DND-41 (cell line): ENCODE results near the gene PML.
"Not testable (repeated sequence)": the region's sequence is repeated elsewhere in the genome, so short reads cannot be mapped to it uniquely, and the experiment has no call there.

Experiments used
- ATAC-seq: fragments of 200-7000 bp; cut with Tn5 transposase; 3 replicates; pipeline ENCODE4 v1.9.1; 2021; ENCODE audit warnings: low read depth; ENCODE audit not compliant: insufficient read depth
- DNase-seq: peaks from one replicate; pipeline ENCODE4 v3.0.0-alpha.2; 2020
- H2AFZ ChIP-seq: 2 replicates; pipeline ENCODE4 v1.6.0; 2012; ENCODE audit warnings: low read depth, low read length
- H3K27ac ChIP-seq: 2 replicates; pipeline ENCODE4 v1.5.1; 2012; ENCODE audit warnings: low read length, inconsistent platforms
- H3K27me3 ChIP-seq: fragments of 200-600 bp; sonication (generic); 2 replicates; pipeline ENCODE4 v1.6.0; 2012; ENCODE audit warnings: low read length, mild to moderate bottlenecking, inconsistent platforms; ENCODE audit not compliant: insufficient read depth, poor library complexity
- H3K36me3 ChIP-seq: 2 replicates; pipeline ENCODE4 v1.5.1; 2012; ENCODE audit warnings: low read length, inconsistent platforms; ENCODE audit not compliant: insufficient read depth
- H3K4me1 ChIP-seq: 2 replicates; pipeline ENCODE4 v1.5.1; 2012; ENCODE audit warnings: mild to moderate bottlenecking, low read length; ENCODE audit not compliant: insufficient read depth
- H3K4me2 ChIP-seq: 2 replicates; pipeline ENCODE4 v1.6.0; 2012; ENCODE audit warnings: mild to moderate bottlenecking, moderate library complexity, low read length, inconsistent platforms; ENCODE audit not compliant: insufficient read depth
- H3K4me3 ChIP-seq, 2 experiments: fragments of 200-600 bp in 1 of 2; shearing (Covaris generic) in 1 of 2; 2 replicates each; pipeline ENCODE4 v1.5.1; 2012 to 2016; ENCODE audit warnings: inconsistent platforms in 2 of 2, low read length in 2 of 2, mild to moderate bottlenecking in 2 of 2, low read depth in 1 of 2, moderate library complexity in 1 of 2
- H3K79me2 ChIP-seq: 2 replicates; pipeline ENCODE4 v1.6.0; 2012; ENCODE audit warnings: low read length, inconsistent platforms; ENCODE audit not compliant: insufficient read depth
- H3K9ac ChIP-seq: 2 replicates; pipeline ENCODE4 v1.6.0; 2012; ENCODE audit warnings: low read depth, mild to moderate bottlenecking, inconsistent platforms, low read length, moderate library complexity
- H3K9me3 ChIP-seq: 2 replicates; pipeline ENCODE4 v1.5.1; 2012; ENCODE audit warnings: low read length, moderate library complexity, mild to moderate bottlenecking, inconsistent platforms; ENCODE audit not compliant: insufficient read depth, severe bottlenecking
- H4K20me1 ChIP-seq: 2 replicates; pipeline ENCODE4 v1.6.0; 2012; ENCODE audit warnings: low read length; ENCODE audit not compliant: insufficient read depth
- CTCF ChIP-seq: IDR thresholded peaks from 2 replicates; pipeline ENCODE4 v1.5.1; 2012; ENCODE audit warnings: borderline replicate concordance, low read length, moderate library complexity, mild to moderate bottlenecking; ENCODE audit not compliant: poor library complexity, severe bottlenecking; ENCODE audit errors: extremely low read depth
- EZH2 ChIP-seq: IDR thresholded peaks from 3 replicates; pipeline ENCODE4 v1.6.1; 2012; ENCODE audit warnings: borderline replicate concordance, low read depth, mild to moderate bottlenecking, moderate library complexity, low read length, inconsistent platforms; ENCODE audit not compliant: severe bottlenecking

PML gene

DNA sequence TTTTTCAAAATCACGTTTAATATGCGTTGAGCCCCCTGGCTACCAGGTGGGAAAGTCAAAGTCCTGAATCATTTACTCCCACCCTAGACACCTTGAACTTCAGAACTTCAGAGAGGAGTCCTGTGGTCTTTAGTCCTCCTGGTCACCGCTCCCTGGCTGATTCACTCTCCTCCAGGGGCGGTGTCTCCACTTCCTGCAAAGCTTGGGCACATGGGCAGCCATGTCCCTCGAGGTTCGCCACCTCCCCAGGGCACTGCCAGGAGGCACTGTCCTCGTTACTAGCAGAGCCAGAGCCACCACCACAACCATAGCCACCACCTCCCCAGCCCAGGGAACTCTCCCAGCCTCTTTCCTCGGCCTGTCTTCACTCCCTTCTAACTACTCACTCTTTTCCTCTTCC is 37.2 kb upstream of the PML start:
- Histone ChIP-seq H3K4me2 (no peak overlapping the region), H3K79me2 (no peaks in the 10 kb centered on the region), H3K36me3 (no peaks in the 10 kb centered on the region), H2AFZ (no peak overlapping the region), H4K20me1 (no peaks in the 10 kb centered on the region), H3K9ac (no peak overlapping the region), H3K4me3 (no peak overlapping the region), H3K9me3 (no peaks in the 10 kb centered on the region), H3K27me3 (no peaks in the 10 kb centered on the region), H3K4me1 (peaks cover 32% of the 10 kb centered on the region), H3K27ac (no peak overlapping the region; the same call in 1 of the 2 replicates)
- ATAC-seq: no peak
- no peak for DNase-seq
- TF ChIP-seq EZH2: no peak
- no peak for TF ChIP-seq CTCF

DNA sequence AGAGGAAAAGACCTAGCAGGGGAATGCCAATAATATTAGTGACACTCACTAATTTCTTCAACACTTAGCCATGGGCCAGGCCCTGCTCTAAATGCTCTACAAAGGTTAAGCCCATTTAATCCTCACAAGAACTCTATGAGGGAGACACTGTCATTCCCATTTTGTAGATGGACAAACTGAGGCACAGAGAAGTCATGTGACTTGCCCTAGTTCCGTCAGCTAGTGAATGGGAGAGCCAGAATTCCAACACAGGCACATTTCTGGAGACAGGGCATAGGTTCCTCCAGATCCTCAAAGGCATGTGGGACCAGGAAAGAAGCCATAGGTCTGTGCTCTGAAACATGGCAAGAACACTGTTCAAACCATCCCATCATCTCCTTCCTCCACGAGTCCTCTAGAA is 36.7 kb upstream of the PML start:
- H3K4me1 ChIP-seq: peaks cover 32% of the 10 kb centered on the region
- TF ChIP-seq CTCF (no peak), EZH2 (no peak)
- no peaks in the 10 kb centered on the region for H4K20me1 ChIP-seq
- H3K27ac ChIP-seq: peak overlapping the region; percentile 25; the same call in 1 of the 2 replicates
- H3K4me3 ChIP-seq: no peak overlapping the region
- no peaks in the 10 kb centered on the region for H3K79me2 ChIP-seq
- no peak for ATAC-seq
- DNase-seq: no peak
- no peak overlapping the region for H3K4me2 ChIP-seq
- H2AFZ ChIP-seq: no peak overlapping the region
- no peaks in the 10 kb centered on the region for H3K9me3 ChIP-seq
- H3K9ac ChIP-seq: no peak overlapping the region
- H3K27me3 ChIP-seq: no peaks in the 10 kb centered on the region
- no peaks in the 10 kb centered on the region for H3K36me3 ChIP-seq

- DNase-seq (peak; percentile 70), ATAC-seq (peak; percentile 95)
- peaks cover 34% of the 10 kb centered on the region for H3K4me1 ChIP-seq
- H3K36me3 ChIP-seq: no peaks in the 10 kb centered on the region
- TF ChIP-seq EZH2 (no peak), CTCF (peak; percentile 38)
- H3K9ac ChIP-seq: peak overlapping the region; percentile 26
- H4K20me1 ChIP-seq: no peaks in the 10 kb centered on the region
- H3K79me2 ChIP-seq: no peaks in the 10 kb centered on the region
- H2AFZ ChIP-seq: no peak overlapping the region
- no peak overlapping the region; a peak in 2 of 4 replicates for H3K4me3 ChIP-seq
- no peaks in the 10 kb centered on the region for H3K27me3 ChIP-seq
- peak overlapping the region; percentile 89 for H3K27ac ChIP-seq
- H3K4me2 ChIP-seq: peak overlapping the region; percentile 61
- H3K9me3 ChIP-seq: no peaks in the 10 kb centered on the region
Measured at GRCh38 chr15:73959012-73959581, 35.4 kb upstream of the PML start.

GRCh38 chr15:73959801-73960200 is 34.7 kb upstream of the PML start:
- Histone ChIP-seq H3K27me3 (no peaks in the 10 kb centered on the region), H3K36me3 (no peaks in the 10 kb centered on the region), H3K27ac (peak overlapping the region; percentile 73), H2AFZ (peak overlapping the region; percentile 30; the same call in 1 of the 2 replicates), H3K9me3 (no peaks in the 10 kb centered on the region), H4K20me1 (no peaks in the 10 kb centered on the region), H3K9ac (peak overlapping the region; percentile 11; the same call in 1 of the 2 replicates), H3K4me2 (peak overlapping the region; percentile 61; the same call in 1 of the 2 replicates), H3K4me1 (peaks cover 41% of the 10 kb centered on the region), H3K4me3 (no peak overlapping the region; a peak in 1 of 4 replicates), H3K79me2 (no peaks in the 10 kb centered on the region)
- ATAC-seq (no peak), DNase-seq (no peak)
- TF ChIP-seq CTCF: no peak

DNA sequence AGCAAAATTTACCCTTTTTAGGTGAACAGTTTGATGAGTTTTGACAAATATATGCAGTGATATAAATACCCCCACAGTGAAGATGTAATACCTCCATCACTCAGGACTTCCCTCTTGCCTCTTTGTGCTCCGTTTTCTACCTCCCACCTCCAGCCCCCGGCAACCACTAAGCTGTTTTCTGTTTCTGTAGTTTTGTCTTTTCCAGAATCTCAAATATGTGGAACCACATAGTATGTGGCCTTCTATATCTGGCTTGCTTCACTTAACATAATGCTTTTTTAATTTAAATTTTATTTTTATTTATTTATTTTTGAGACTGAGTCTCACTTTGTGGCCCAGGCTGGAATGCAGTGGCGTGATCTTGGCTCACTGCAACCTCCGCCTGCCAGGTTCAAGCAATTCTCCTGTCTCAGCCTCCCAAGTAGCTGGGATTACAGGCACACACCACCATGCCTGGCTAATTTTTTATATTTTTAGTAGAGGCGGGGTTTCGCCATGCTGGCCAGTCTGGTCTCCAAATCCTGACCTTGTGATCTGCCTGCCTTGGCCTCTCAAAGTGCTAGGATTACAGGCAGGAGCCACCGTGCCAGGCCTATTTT is 33.9 kb upstream of the PML start:
- H3K79me2 ChIP-seq, H3K9me3 ChIP-seq, H3K9ac ChIP-seq, ATAC-seq, H3K36me3 ChIP-seq, H2AFZ ChIP-seq, H3K4me3 ChIP-seq, DNase-seq, H3K4me2 ChIP-seq, H3K27me3 ChIP-seq, H4K20me1 ChIP-seq: not testable (repeated sequence)
- peak overlapping the region; percentile 36; the same call in 1 of the 2 replicates for H3K27ac ChIP-seq
- H3K4me1 ChIP-seq: peaks cover 49% of the 10 kb centered on the region
